K562 (cell line): ENCODE results near the gene NCOA1. TPM values are rescaled to one million over a fixed set of nuclear protein-coding genes. Genes with fewer than 3 reads are reported as not detected.

Source experiments
- ADNP ChIP-seq: fragments of 200-800 bp; sonication (Bioruptor generic); IDR thresholded peaks from 2 replicates; pipeline ENCODE4 v1.6.1; 2016; ENCODE audit warnings: missing genetic modification characterization, missing compliant biosample characterization
- BDP1 ChIP-seq: IDR thresholded peaks from 3 replicates; pipeline ENCODE4 v1.6.1; 2011; ENCODE audit not compliant: insufficient read length, insufficient read depth
- FOXA3 ChIP-seq, 2 experiments: fragments of 450-650 bp in 1 of 2; sonication (generic) in 1 of 2; formaldehyde crosslinking; IDR thresholded peaks in 1 of 2; conservative IDR thresholded peaks in 1 of 2; 2 replicates each; pipeline versions ENCODE4 v1.4.0 to v1.8.0; 2020 to 2022; ENCODE audit warnings: mild to moderate bottlenecking in 2 of 2, missing genetic modification reagents in 1 of 2
- MCM5 ChIP-seq: fragments of 450-650 bp; IDR thresholded peaks from 2 replicates; pipeline ENCODE4 v1.6.1; 2016; ENCODE audit warnings: low read depth
- polyA plus RNA-seq, 8 experiments: library from polyadenylated mRNA; depleted of rRNA in 4 of 8; stranded (reverse) in 5 of 8; unstranded in 3 of 8; fragments of >200 nt; fragmentation: Nextera tagmentation in 2 of 8; fragmentation: Illumina TruSeq in 1 of 8; extraction: Ambion mirVana in 2 of 8; extraction: Trizol in 1 of 8; gene quantifications; 2 replicates each; pipeline versions ENCODE4 v1.2.1 to v1.2.3, GENCODE V29; 2011 to 2014; ENCODE audit warnings: inconsistent platforms in 1 of 8, missing spikeins in 1 of 8
- total RNA-seq, 7 experiments: library from RNA; depleted of rRNA in 6 of 7; stranded (reverse); fragments of >200 nt in 6 of 7; fragmentation: Illumina TruSeq in 2 of 7; extraction: Trizol in 2 of 7; gene quantifications; 2 replicates each; pipeline versions ENCODE4 v1.2.1 to v1.2.3, GENCODE V29; 2011 to 2021; ENCODE audit warnings: low replicate concordance in 1 of 7
- TF ChIP-seq, protein P1 (sequence below): sonication (generic); formaldehyde crosslinking; IDR thresholded peaks from 2 replicates; pipeline ENCODE4 v1.8.0; 2023; ENCODE audit warnings: missing genetic modification reagents, mild to moderate bottlenecking, borderline replicate concordance
- TF ChIP-seq, protein P2 (sequence below): fragments of 250-450 bp; sonication (Bioruptor Pico); IDR thresholded peaks from 2 replicates; pipeline ENCODE4 v1.5.0; 2021; ENCODE audit warnings: mild to moderate bottlenecking, moderate library complexity
- TF ChIP-seq, protein P3 (sequence below), 2 experiments: fragments of 450-650 bp in 1 of 2; sonication (generic) in 1 of 2; formaldehyde crosslinking in 1 of 2; IDR thresholded peaks; 2 replicates each; pipeline versions ENCODE4 v1.7.1 to v1.9.0; 2016 to 2022; ENCODE audit warnings: inconsistent platforms in 1 of 2, mild to moderate bottlenecking in 1 of 2, missing genetic modification reagents in 1 of 2

NCOA1 gene
- total and polyA plus RNA-seq, 9 of the 15 experiments (the other 6 are each of a cell fraction or from before 2014, with no cell fraction given): 4.9 to 25.7 (median 17.0) TPM

DNA sequence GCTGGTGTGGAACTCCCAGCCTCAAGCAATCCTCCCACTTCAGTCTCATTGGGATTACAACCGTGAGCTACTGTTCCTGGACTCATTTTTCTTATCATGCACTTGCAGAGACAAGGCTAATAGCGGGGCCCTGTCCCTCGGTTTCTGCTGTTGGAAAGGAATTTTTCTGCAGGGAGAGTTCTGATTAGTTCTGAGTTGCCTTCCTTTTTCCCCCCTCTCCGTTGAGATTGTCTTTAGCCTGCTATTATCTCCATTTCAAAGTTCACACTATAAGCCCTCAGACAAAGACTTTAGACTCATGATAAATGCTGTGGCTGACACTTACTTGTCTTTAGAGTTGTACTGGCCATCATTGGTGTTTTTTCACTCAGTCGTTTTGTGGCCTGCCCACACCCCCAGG lies 97.2 kb downstream of the NCOA1 start (continued):
- TF ChIP-seq, protein P1, sequence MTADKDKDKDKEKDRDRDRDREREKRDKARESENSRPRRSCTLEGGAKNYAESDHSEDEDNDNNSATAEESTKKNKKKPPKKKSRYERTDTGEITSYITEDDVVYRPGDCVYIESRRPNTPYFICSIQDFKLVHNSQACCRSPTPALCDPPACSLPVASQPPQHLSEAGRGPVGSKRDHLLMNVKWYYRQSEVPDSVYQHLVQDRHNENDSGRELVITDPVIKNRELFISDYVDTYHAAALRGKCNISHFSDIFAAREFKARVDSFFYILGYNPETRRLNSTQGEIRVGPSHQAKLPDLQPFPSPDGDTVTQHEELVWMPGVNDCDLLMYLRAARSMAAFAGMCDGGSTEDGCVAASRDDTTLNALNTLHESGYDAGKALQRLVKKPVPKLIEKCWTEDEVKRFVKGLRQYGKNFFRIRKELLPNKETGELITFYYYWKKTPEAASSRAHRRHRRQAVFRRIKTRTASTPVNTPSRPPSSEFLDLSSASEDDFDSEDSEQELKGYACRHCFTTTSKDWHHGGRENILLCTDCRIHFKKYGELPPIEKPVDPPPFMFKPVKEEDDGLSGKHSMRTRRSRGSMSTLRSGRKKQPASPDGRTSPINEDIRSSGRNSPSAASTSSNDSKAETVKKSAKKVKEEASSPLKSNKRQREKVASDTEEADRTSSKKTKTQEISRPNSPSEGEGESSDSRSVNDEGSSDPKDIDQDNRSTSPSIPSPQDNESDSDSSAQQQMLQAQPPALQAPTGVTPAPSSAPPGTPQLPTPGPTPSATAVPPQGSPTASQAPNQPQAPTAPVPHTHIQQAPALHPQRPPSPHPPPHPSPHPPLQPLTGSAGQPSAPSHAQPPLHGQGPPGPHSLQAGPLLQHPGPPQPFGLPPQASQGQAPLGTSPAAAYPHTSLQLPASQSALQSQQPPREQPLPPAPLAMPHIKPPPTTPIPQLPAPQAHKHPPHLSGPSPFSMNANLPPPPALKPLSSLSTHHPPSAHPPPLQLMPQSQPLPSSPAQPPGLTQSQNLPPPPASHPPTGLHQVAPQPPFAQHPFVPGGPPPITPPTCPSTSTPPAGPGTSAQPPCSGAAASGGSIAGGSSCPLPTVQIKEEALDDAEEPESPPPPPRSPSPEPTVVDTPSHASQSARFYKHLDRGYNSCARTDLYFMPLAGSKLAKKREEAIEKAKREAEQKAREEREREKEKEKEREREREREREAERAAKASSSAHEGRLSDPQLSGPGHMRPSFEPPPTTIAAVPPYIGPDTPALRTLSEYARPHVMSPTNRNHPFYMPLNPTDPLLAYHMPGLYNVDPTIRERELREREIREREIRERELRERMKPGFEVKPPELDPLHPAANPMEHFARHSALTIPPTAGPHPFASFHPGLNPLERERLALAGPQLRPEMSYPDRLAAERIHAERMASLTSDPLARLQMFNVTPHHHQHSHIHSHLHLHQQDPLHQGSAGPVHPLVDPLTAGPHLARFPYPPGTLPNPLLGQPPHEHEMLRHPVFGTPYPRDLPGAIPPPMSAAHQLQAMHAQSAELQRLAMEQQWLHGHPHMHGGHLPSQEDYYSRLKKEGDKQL (CRISPR knock-in tag): no peak
- TF ChIP-seq ADNP: no peak
- TF ChIP-seq, protein P2, sequence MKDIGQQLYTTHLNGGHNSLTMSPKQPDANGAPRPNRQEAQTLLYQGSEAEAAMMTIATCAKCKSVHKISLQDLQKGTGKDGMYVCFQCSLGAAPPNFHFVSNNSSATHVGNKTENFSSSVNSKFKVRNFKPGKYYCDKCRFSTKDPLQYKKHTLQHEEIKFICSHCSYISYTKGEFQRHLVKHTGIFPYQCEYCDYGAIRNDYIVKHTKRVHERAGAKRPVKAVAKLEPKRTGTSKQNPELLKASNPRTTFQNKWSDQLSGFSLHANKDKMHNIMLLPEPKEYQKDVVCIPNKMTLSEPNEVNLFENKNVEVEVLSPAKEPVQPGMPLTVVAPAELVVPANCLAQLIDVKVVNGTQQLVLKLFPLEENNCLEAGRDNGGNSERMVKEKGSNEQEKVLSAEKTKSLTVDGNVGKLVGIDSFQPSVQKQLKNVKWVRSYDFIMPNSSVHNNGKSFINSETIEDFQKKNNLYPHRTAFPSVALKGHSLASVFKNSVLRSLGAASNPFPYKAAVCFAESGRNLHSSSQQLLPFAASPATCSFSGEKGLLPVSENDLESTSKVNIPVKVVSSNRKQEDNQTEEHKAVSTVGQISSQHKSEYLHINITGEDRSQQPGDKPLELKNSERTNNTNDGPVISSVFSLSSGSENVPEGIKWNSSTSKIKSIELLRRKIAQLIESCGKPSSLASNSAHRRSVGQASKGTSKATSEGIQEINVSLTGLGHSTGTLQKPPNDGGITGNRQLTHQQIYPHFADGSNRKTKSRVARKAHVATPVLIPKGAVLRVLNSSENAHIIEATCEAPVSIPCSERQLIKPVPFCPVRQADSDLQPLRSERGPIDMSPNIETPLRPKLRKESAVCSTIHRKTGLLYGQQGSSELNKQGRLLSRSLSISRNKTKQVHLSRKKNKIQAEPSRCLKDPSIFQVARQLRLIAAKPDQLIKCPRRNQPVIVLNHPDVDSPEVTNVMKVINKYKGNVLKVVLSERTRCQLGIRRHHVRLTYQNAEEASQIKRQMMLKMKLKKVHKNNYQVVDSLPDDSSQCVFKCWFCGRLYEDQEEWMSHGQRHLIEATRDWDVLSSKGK (CRISPR knock-in tag): no peak
- TF ChIP-seq, protein P3, sequence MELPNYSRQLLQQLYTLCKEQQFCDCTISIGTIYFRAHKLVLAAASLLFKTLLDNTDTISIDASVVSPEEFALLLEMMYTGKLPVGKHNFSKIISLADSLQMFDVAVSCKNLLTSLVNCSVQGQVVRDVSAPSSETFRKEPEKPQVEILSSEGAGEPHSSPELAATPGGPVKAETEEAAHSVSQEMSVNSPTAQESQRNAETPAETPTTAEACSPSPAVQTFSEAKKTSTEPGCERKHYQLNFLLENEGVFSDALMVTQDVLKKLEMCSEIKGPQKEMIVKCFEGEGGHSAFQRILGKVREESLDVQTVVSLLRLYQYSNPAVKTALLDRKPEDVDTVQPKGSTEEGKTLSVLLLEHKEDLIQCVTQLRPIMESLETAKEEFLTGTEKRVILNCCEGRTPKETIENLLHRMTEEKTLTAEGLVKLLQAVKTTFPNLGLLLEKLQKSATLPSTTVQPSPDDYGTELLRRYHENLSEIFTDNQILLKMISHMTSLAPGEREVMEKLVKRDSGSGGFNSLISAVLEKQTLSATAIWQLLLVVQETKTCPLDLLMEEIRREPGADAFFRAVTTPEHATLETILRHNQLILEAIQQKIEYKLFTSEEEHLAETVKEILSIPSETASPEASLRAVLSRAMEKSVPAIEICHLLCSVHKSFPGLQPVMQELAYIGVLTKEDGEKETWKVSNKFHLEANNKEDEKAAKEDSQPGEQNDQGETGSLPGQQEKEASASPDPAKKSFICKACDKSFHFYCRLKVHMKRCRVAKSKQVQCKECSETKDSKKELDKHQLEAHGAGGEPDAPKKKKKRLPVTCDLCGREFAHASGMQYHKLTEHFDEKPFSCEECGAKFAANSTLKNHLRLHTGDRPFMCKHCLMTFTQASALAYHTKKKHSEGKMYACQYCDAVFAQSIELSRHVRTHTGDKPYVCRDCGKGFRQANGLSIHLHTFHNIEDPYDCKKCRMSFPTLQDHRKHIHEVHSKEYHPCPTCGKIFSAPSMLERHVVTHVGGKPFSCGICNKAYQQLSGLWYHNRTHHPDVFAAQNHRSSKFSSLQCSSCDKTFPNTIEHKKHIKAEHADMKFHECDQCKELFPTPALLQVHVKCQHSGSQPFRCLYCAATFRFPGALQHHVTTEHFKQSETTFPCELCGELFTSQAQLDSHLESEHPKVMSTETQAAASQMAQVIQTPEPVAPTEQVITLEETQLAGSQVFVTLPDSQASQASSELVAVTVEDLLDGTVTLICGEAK (IDR thresholded peaks at IDR 0.05): no peak
- TF ChIP-seq, protein P3 (CRISPR knock-in tag; IDR thresholded peaks at IDR 0.05): no peak
- TF ChIP-seq FOXA3 (CRISPR knock-in tag; conservative IDR thresholded peaks at IDR 0.05 in 1 of 2, IDR thresholded peaks at IDR 0.05 in 1 of 2): no peak
- TF ChIP-seq MCM5: no peak
- TF ChIP-seq BDP1: no peak
